MM.1S (cell line): ENCODE data around the gene KDM7A.

Source experiments
- EZH2 ChIP-seq: fragments of 300-600 bp; sonication (generic); optimal IDR thresholded peaks from 2 replicates; pipeline ENCODE3; 2017; ENCODE audit warnings: low read depth, mild to moderate bottlenecking, antibody characterized with exemption, low read length, mixed read lengths
- EZH2phosphoT487 ChIP-seq: fragments of 300-600 bp; sonication (generic); IDR thresholded peaks from 2 replicates; pipeline ENCODE4 v1.6.1; 2018; ENCODE audit warnings: antibody characterized with exemption, low read length
- TF ChIP-seq, protein P1 (sequence below): fragments of 300-600 bp; sonication (generic); IDR thresholded peaks from 2 replicates; pipeline ENCODE4 v1.5.1; 2016; ENCODE audit warnings: antibody characterized with exemption, low read length, mixed read lengths

DNA sequence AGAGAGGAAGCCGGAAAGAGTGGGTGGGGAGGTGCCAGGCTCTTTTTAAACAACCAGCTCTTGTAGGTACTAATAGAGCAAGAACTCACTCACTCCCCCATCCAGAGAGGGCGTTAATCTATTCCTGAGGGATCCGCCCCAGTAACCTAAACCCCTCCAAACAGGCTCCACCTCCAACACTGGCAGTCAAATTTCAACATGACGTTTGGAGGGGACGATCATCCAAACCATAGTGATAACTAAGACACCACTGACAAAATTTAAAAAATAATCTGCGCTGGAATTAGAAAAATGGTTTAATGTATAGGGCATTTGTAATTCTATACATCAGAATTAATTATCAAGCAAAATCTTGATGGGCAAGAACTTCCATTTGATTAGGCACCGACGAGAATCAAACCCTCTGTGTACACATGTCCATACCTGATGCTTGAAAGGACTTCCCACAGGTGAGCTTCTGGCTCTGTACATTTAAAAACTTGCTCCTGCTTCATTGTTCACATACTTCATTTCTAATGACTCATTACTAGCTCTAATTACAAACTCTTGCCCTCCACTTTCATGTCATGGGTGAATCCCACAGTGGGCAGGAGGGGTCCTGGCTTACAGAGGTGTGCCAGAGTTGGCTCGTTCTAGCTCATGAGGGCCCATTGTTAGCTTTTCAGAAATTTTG is 20.6 kb upstream of the KDM7A start:
- TF ChIP-seq, protein P1, sequence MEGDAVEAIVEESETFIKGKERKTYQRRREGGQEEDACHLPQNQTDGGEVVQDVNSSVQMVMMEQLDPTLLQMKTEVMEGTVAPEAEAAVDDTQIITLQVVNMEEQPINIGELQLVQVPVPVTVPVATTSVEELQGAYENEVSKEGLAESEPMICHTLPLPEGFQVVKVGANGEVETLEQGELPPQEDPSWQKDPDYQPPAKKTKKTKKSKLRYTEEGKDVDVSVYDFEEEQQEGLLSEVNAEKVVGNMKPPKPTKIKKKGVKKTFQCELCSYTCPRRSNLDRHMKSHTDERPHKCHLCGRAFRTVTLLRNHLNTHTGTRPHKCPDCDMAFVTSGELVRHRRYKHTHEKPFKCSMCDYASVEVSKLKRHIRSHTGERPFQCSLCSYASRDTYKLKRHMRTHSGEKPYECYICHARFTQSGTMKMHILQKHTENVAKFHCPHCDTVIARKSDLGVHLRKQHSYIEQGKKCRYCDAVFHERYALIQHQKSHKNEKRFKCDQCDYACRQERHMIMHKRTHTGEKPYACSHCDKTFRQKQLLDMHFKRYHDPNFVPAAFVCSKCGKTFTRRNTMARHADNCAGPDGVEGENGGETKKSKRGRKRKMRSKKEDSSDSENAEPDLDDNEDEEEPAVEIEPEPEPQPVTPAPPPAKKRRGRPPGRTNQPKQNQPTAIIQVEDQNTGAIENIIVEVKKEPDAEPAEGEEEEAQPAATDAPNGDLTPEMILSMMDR, result no peak
- TF ChIP-seq EZH2 (no peak), EZH2phosphoT487 (no peak)
